Glomerular visceral epithelial cell (primary cell): ENCODE results near the gene CNPY4.

Experiments used
- DNase-seq: peaks from one replicate; pipeline ENCODE4 v3.0.0-alpha.2; 2016; ENCODE audit errors: extremely low spot score

CNPY4 gene

GRCh38 chr7:100091411-100092181 lies 27.8 kb upstream of the CNPY4 start:
- DNase-seq, result peak; percentile 30

GRCh38 chr7:100093054-100093453 lies 26.4 kb upstream of the CNPY4 start:
- no peak for DNase-seq

GRCh38 chr7:100093498-100093897 lies 25.9 kb upstream of the CNPY4 start:
- no peak for DNase-seq

GRCh38 chr7:100093925-100094486 lies 25.4 kb upstream of the CNPY4 start:
- no peak for DNase-seq

GRCh38 chr7:100095289-100095688 lies 24.1 kb upstream of the CNPY4 start:
- no peak for DNase-seq

GRCh38 chr7:100095704-100096103 lies 23.7 kb upstream of the CNPY4 start:
- no peak for DNase-seq

GRCh38 chr7:100098913-100099312 lies 20.5 kb upstream of the CNPY4 start:
- DNase-seq, result no peak

GRCh38 chr7:100099452-100099851 lies 20.0 kb upstream of the CNPY4 start:
- no peak for DNase-seq

- peak; percentile 95 for DNase-seq
These were observed 18.9 kb upstream of the CNPY4 start for GRCh38 chr7:100100420-100101015.

GRCh38 chr7:100101016-100101862 lies 18.2 kb upstream of the CNPY4 start, which contains the start of the genes AP4M1 and MCM7:
Gene AP4M1, plus strand, starts transcription at chr7:100101643. Its CDS starts 72 bp downstream, at chr7:100101715.
Gene MCM7, minus strand, starts transcription at chr7:100101397. Its CDS starts 103 bp downstream, at chr7:100101294.
- DNase-seq, result peak; percentile 99

- peak; percentile 98 for DNase-seq
These were observed 16.2 kb upstream of the CNPY4 start for GRCh38 chr7:100102950-100103840.

GRCh38 chr7:100105534-100105933 lies 13.9 kb upstream of the CNPY4 start:
- no peak for DNase-seq

GRCh38 chr7:100106633-100107032 lies 12.8 kb upstream of the CNPY4 start:
- no peak for DNase-seq

- no peak for DNase-seq
These were observed 12.2 kb upstream of the CNPY4 start for GRCh38 chr7:100107125-100107737.

- no peak for DNase-seq
These were observed 11.5 kb upstream of the CNPY4 start for GRCh38 chr7:100107890-100108289.

- DNase-seq, result no peak
These were observed 9.8 kb upstream of the CNPY4 start for GRCh38 chr7:100109521-100110163.

- DNase-seq, result no peak
These were observed 8.3 kb upstream of the CNPY4 start for GRCh38 chr7:100111156-100111555.

GRCh38 chr7:100111914-100112313 lies 7.5 kb upstream of the CNPY4 start:
- DNase-seq, result no peak

- no peak for DNase-seq
These were observed 4.4 kb upstream of the CNPY4 start for GRCh38 chr7:100115026-100115425.
